H9 (cell line): ENCODE measurements around the gene GLUL. TPM values are rescaled to one million over a fixed set of nuclear protein-coding genes. Genes with fewer than 3 reads are reported as not detected.
"Not testable (repeated sequence)": the region's sequence is repeated elsewhere in the genome, so short reads cannot be mapped to it uniquely, and the experiment has no call there.

Experiments used
- DNase-seq: peaks from one replicate; pipeline ENCODE4 v3.0.0-alpha.2; 2017
- H2AFZ ChIP-seq: one replicate; pipeline ENCODE4 v1.6.1; 2013; ENCODE audit warnings: mild to moderate bottlenecking, low read length, control low read depth, moderate library complexity
- H2AK5ac ChIP-seq: 2 replicates; pipeline ENCODE4 v1.6.1; 2013; ENCODE audit warnings: low read length, control low read depth, mixed read lengths; ENCODE audit not compliant: insufficient read length
- H2BK120ac ChIP-seq: one replicate; pipeline ENCODE4 v1.6.1; 2013; ENCODE audit warnings: low read depth, mild to moderate bottlenecking, low read length, control low read depth, inconsistent platforms; ENCODE audit not compliant: poor library complexity, severe bottlenecking
- H2BK12ac ChIP-seq: 2 replicates; pipeline ENCODE4 v1.6.1; 2013; ENCODE audit warnings: low read length, control low read depth, mixed read lengths, low read depth; ENCODE audit not compliant: insufficient read length
- H2BK15ac ChIP-seq: 2 replicates; pipeline ENCODE4 v1.6.1; 2013; ENCODE audit warnings: low read depth, low read length, control low read depth
- H2BK20ac ChIP-seq: one replicate; pipeline ENCODE4 v1.6.1; 2013; ENCODE audit warnings: low read depth, mild to moderate bottlenecking, low read length, control low read depth, inconsistent platforms; ENCODE audit not compliant: poor library complexity, severe bottlenecking
- H2BK5ac ChIP-seq: 2 replicates; pipeline ENCODE4 v1.6.1; 2013; ENCODE audit warnings: low read length, control low read depth, mixed read lengths; ENCODE audit not compliant: insufficient read length
- H3K14ac ChIP-seq: 2 replicates; pipeline ENCODE4 v1.6.1; 2013; ENCODE audit warnings: low read length, control low read depth; ENCODE audit not compliant: insufficient read depth
- H3K18ac ChIP-seq: 2 replicates; pipeline ENCODE4 v1.6.1; 2013; ENCODE audit warnings: low read depth, mild to moderate bottlenecking, mixed read lengths, low read length, control low read depth; ENCODE audit not compliant: insufficient read length
- H3K23ac ChIP-seq: 2 replicates; pipeline ENCODE4 v1.6.1; 2013; ENCODE audit warnings: low read length, control low read depth, mixed read lengths, low read depth; ENCODE audit not compliant: insufficient read length
- H3K23me2 ChIP-seq: 2 replicates; pipeline ENCODE4 v1.6.1; 2013; ENCODE audit warnings: low read depth, mild to moderate bottlenecking, mixed read lengths, low read length, control low read depth; ENCODE audit not compliant: insufficient read length, poor library complexity, severe bottlenecking
- H3K27ac ChIP-seq: 2 replicates; pipeline ENCODE4 v1.5.1; 2013; ENCODE audit warnings: low read length, control low read depth, mixed read lengths, low read depth; ENCODE audit not compliant: insufficient read length
- H3K27me3 ChIP-seq: 2 replicates; pipeline ENCODE4 v1.6.1; 2013; ENCODE audit warnings: low read length, control low read depth, inconsistent platforms; ENCODE audit not compliant: insufficient read depth
- H3K4ac ChIP-seq: 2 replicates; pipeline ENCODE4 v1.6.1; 2013; ENCODE audit warnings: low read depth, mild to moderate bottlenecking, control low read depth, inconsistent platforms, low read length, moderate library complexity
- H3K4me1 ChIP-seq: 2 replicates; pipeline ENCODE4 v1.6.1; 2013; ENCODE audit warnings: low read length, control low read depth, inconsistent platforms; ENCODE audit not compliant: insufficient read depth
- H3K4me2 ChIP-seq: 2 replicates; pipeline ENCODE4 v1.6.1; 2013; ENCODE audit warnings: low read length, control low read depth, mixed read lengths; ENCODE audit not compliant: insufficient read length, insufficient read depth
- H3K56ac ChIP-seq: 2 replicates; pipeline ENCODE4 v1.6.1; 2013; ENCODE audit warnings: low read depth, mild to moderate bottlenecking, mixed read lengths, low read length, control low read depth; ENCODE audit not compliant: insufficient read length
- H3K79me1 ChIP-seq: 2 replicates; pipeline ENCODE4 v1.6.1; 2013; ENCODE audit warnings: low read depth, mild to moderate bottlenecking, moderate library complexity, low read length, control low read depth, inconsistent platforms; ENCODE audit not compliant: insufficient read depth, poor library complexity, severe bottlenecking
- H3K79me2 ChIP-seq: 2 replicates; pipeline ENCODE4 v1.6.1; 2013; ENCODE audit warnings: low read length, control low read depth, inconsistent platforms; ENCODE audit not compliant: insufficient read depth
- H3K9ac ChIP-seq: 2 replicates; pipeline ENCODE4 v1.6.1; 2013; ENCODE audit warnings: low read length, control low read depth, mixed read lengths; ENCODE audit not compliant: insufficient read length; ENCODE audit errors: extremely low read depth
- H3K9me3 ChIP-seq: one replicate; pipeline ENCODE4 v1.6.1; 2013; ENCODE audit warnings: low read depth, low read length, inconsistent platforms; ENCODE audit not compliant: control insufficient read depth
- H3T11ph ChIP-seq: one replicate; pipeline ENCODE4 v1.6.1; 2013; ENCODE audit warnings: mild to moderate bottlenecking, low read length, control low read depth, inconsistent platforms
- H4K20me1 ChIP-seq: one replicate; pipeline ENCODE4 v1.6.1; 2013; ENCODE audit not compliant: control insufficient read depth, insufficient read length, insufficient read depth
- H4K5ac ChIP-seq: 2 replicates; pipeline ENCODE4 v1.6.1; 2013; ENCODE audit warnings: low read depth, mild to moderate bottlenecking, mixed read lengths, low read length, control low read depth; ENCODE audit not compliant: insufficient read length
- H4K8ac ChIP-seq: replicated peaks from 2 replicates; pipeline ENCODE4 v1.6.1; 2013; ENCODE audit warnings: low read length, control low read depth, mixed read lengths, low read depth; ENCODE audit not compliant: insufficient read length
- H4K91ac ChIP-seq: 2 replicates; pipeline ENCODE4 v1.6.1; 2013; ENCODE audit warnings: low read depth, mild to moderate bottlenecking, moderate library complexity, mixed read lengths, low read length, control low read depth; ENCODE audit not compliant: insufficient read length
- H3K27ac Mint-ChIP-seq, 3 experiments: 2 replicates in 2 of 3; 3 replicates in 1 of 3; pipeline ENCODE4 v1.8.0; 2020 to 2021; ENCODE audit warnings: mixed read lengths in 3 of 3, mild to moderate bottlenecking in 1 of 3, moderate library complexity in 1 of 3
- H3K27me3 Mint-ChIP-seq: 2 replicates; pipeline ENCODE4 v1.8.0; 2021; ENCODE audit warnings: low read depth, mild to moderate bottlenecking, moderate library complexity, mixed read lengths
- H3K36me3 Mint-ChIP-seq, 3 experiments: 2 replicates in 2 of 3; 3 replicates in 1 of 3; pipeline ENCODE4 v1.8.0; 2020 to 2021; ENCODE audit warnings: low read depth in 3 of 3, mixed read lengths in 3 of 3; ENCODE audit not compliant: insufficient read depth in 1 of 3
- H3K4me1 Mint-ChIP-seq, 2 experiments: 2 replicates each; pipeline ENCODE4 v1.8.0; 2020; ENCODE audit warnings: mixed read lengths in 2 of 2
- H3K4me3 Mint-ChIP-seq, 2 experiments: 2 replicates in 1 of 2; 3 replicates in 1 of 2; pipeline ENCODE4 v1.8.0; 2020 to 2021; ENCODE audit warnings: mild to moderate bottlenecking in 2 of 2, mixed read lengths in 2 of 2, moderate library complexity in 1 of 2
- H3K9me3 Mint-ChIP-seq, 2 experiments: 2 replicates in 1 of 2; 3 replicates in 1 of 2; pipeline ENCODE4 v1.8.0; 2020; ENCODE audit warnings: mild to moderate bottlenecking in 2 of 2, mixed read lengths in 2 of 2, moderate library complexity in 1 of 2
- CTCF ChIP-seq: fragments of 200-600 bp; sonication (generic); conservative IDR thresholded peaks from 3 replicates; pipeline ENCODE4 v1.8.0; 2021; ENCODE audit warnings: antibody characterized with exemption, mild to moderate bottlenecking
- WGBS: extraction: QIAGEN DNeasy Blood & Tissue Kit; methylation state at CpG from one replicate; pipeline ENCODE4 v1.1.7; 2013; ENCODE audit warnings: missing lambda C conversion rate, low lambda C conversion rate, mixed read lengths; ENCODE audit not compliant: insufficient read length; ENCODE audit errors: extremely low coverage; 5-methylcytosine and 5-hydroxymethylcytosine counted together
- total RNA-seq: library from RNA; stranded (reverse); gene quantifications from 2 replicates; pipeline ENCODE4 v1.2.1, GENCODE V29; 2021

GLUL gene
- total RNA-seq, 1 experiment from 2014 or later = 332 TPM

- H3K18ac ChIP-seq = no peak overlapping the region
- H2BK5ac ChIP-seq = no peak overlapping the region
- no peak overlapping the region for H3K14ac ChIP-seq
- no peak overlapping the region for H3K4ac ChIP-seq
- H3K4me2 ChIP-seq = no peak overlapping the region
- H3T11ph ChIP-seq = no peak overlapping the region
- H3K23ac ChIP-seq = no peak overlapping the region
- H2AFZ ChIP-seq = no peak overlapping the region
- no peaks in the 10 kb centered on the region for H3K27me3 Mint-ChIP-seq
- H4K8ac ChIP-seq = no peak overlapping the region
- H3K79me2 ChIP-seq = no peaks in the 10 kb centered on the region
- H3K27ac Mint-ChIP-seq = peak overlapping the region in 1 of 3 experiments; percentile 87; a peak in 1 of 7 replicates
- H2BK15ac ChIP-seq = no peak overlapping the region
- no peaks in the 10 kb centered on the region for H3K9me3 ChIP-seq
- no peak overlapping the region for H2BK20ac ChIP-seq
- WGBS = no CpG with 5 or more reads among the region's 4 CpGs
- no peaks in the 10 kb centered on the region for H3K23me2 ChIP-seq
- H2BK12ac ChIP-seq = no peak overlapping the region
- H3K56ac ChIP-seq = no peak overlapping the region
- no peak overlapping the region for H2AK5ac ChIP-seq
- no peak for DNase-seq
- no peaks in the 10 kb centered on the region for H3K9me3 Mint-ChIP-seq
- H3K9ac ChIP-seq = no peak overlapping the region
- no peak overlapping the region for H2BK120ac ChIP-seq
- no peaks in the 10 kb centered on the region for H4K20me1 ChIP-seq
- no peak overlapping the region for H4K91ac ChIP-seq
- no peak overlapping the region for H3K27ac ChIP-seq
- no peaks in the 10 kb centered on the region for H3K79me1 ChIP-seq
- H3K4me1 Mint-ChIP-seq = peaks cover 0 to 4% of the 10 kb centered on the region in 2 experiments; a peak in 1 of 4 replicates
- no peaks in the 10 kb centered on the region for H3K27me3 ChIP-seq
- TF ChIP-seq CTCF = no peak
- no peaks in the 10 kb centered on the region for H3K4me1 ChIP-seq
- H3K4me3 Mint-ChIP-seq = no peak overlapping the region
- H3K36me3 Mint-ChIP-seq = peaks cover 21 to 44% (median 40%) of the 10 kb centered on the region in 3 experiments
- no peak overlapping the region for H4K5ac ChIP-seq
Measured at GRCh38 chr1:182380199-182380598, 11.4 kb downstream of the GLUL start.

GRCh38 chr1:182379781-182380180 is 11.8 kb downstream of the GLUL start:
- H2AK5ac ChIP-seq, H3K9me3 ChIP-seq, H4K8ac ChIP-seq, H3K4me2 ChIP-seq, H2BK120ac ChIP-seq, H3K4me3 Mint-ChIP-seq, H2BK15ac ChIP-seq, H3K4me1 Mint-ChIP-seq, H3K79me1 ChIP-seq, H4K5ac ChIP-seq, H3K23me2 ChIP-seq, H2BK20ac ChIP-seq, H3T11ph ChIP-seq, H3K4me1 ChIP-seq, H3K56ac ChIP-seq, H3K9me3 Mint-ChIP-seq, H3K4ac ChIP-seq, H3K27ac ChIP-seq, H3K9ac ChIP-seq, H3K27me3 Mint-ChIP-seq, H4K91ac ChIP-seq, H3K14ac ChIP-seq, H3K23ac ChIP-seq, DNase-seq, H2BK5ac ChIP-seq, H2BK12ac ChIP-seq, H3K18ac ChIP-seq, H2AFZ ChIP-seq, H4K20me1 ChIP-seq, H3K27me3 ChIP-seq, H3K79me2 ChIP-seq: not testable (repeated sequence)
- Mint-ChIP-seq H3K27ac (peak overlapping the region in 1 of 3 experiments; percentile 87; a peak in 1 of 7 replicates), H3K36me3 (peaks cover 17 to 40% (median 36%) of the 10 kb centered on the region in 3 experiments)
- WGBS = no CpG with 5 or more reads among the region's 7 CpGs
